Activated T-cell treated with anti-CD3 and anti-CD28 coated beads for 48 hours (primary cell): ENCODE measurements around the gene TMEM101.
A peak's percentile ranks its signal among the peaks of the same experiment; 100 is the strongest.
"Not testable (repeated sequence)": the region's sequence is repeated elsewhere in the genome, so short reads cannot be mapped to it uniquely, and the experiment has no call there.

Experiments
- DNase-seq: peaks from one replicate; pipeline ENCODE4 v3.0.0-alpha.2; 2020; ENCODE audit warnings: low read depth

Gene TMEM101

DNA sequence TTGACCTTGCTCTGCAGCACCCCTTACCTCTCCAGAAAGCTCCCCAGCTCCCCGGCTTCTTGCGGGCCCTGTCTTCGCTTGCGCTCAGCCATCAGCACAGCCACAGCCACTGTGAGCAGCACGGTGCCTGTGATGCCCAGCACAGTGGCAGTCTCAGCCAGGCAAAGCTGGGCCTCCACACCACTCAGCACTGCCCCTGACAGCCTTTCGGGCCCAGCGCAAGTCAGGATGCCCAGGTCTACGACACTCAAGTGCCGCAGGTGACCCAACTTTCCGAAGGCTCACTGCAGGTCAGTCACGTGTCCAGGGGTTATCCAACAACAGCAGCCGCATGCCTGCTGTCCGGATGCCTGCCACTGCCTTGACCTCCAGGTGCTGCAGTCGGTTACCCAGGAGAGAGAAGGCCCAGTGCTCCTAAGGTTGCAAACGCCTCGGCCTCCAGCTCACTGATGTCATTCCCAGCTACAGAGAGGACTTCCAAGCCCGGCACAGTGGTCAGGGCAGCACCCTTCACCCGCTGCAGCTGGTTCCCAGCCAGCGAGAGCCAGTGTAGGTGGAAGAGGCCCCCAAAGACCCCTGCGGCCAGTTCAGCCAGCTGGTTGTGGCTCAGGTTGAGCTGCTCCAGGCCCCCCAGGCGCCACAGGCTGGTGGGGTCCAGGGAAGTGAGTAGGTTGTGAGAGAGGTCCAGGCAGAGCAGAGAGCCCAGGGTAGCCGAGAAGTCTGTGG is 8.9 kb upstream of the TMEM101 start:
- DNase-seq: no peak

DNA sequence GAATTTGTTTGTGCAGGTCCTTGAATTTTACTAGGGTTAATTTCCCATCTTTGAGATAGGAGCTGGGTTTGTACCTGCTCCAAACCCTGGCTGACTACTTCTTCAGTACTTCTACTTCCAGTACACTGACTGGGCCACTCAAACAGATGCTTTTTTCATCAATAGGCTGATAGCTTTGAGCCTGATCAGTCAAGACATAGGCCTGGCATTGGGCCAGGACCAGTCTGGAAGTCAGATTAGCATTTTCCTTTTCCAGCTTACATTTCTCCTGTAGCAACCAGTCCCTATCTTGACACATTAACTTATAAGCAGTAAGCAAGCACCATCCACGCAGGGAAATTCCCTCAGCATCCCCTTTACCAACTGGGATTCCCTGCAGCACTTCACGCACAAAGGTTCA is 7.5 kb upstream of the TMEM101 start:
- DNase-seq: no peak

DNA sequence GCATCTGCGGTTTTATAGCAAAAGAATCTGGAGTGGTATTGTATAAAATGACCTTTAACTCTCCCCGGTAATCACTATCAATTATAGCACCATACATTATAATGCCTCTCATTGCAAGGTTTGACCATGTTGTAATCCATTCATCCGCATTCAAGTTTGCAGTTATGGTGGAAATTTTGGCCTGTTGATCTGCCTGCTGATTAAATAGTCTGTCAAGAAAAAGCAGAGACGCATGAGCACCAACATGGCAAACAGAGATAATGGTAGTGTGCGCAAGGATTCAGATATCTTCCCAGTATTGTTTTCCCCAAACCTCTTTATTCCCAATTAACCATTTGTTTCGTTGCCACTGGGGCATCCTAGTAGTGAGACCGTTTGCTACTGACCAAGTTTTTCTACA is 6.5 kb upstream of the TMEM101 start:
- not testable (repeated sequence) for DNase-seq

DNA sequence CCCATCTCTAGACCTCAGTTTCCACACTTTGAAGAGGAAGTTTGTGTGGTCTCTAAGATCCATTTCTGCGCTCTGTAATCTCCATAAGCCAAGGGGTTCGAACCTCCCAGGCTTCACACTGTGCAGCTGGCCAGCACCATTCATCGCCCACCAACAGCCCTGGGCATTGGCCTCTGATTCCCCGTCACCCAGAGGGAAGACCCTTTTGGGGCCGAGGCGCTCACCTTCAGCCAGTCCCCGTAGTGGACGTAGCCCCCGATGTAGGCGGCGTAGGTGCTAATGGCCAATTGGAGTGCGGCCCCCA is 678 bp downstream of the TMEM101 start:
- no peak for DNase-seq

DNA sequence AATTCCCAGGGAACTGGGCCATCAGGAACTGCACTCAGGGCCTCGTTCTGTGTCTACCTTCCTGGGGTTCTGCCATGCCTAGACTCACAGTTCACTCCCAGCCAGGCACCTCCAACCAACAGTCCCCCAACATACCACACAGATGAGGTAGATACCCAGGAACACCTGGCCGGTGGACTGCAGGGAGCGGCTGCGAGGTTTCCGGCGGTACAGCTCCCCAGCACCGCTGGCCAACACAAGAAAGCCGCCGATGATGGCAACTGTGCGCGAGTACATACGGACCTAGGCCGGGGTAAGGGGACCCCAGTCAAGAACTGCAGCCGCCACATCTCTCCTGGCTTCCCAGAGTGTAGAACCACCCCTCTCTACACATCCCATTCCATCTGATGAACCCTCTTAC is 1.9 kb downstream of the TMEM101 start:
- DNase-seq: no peak

DNA sequence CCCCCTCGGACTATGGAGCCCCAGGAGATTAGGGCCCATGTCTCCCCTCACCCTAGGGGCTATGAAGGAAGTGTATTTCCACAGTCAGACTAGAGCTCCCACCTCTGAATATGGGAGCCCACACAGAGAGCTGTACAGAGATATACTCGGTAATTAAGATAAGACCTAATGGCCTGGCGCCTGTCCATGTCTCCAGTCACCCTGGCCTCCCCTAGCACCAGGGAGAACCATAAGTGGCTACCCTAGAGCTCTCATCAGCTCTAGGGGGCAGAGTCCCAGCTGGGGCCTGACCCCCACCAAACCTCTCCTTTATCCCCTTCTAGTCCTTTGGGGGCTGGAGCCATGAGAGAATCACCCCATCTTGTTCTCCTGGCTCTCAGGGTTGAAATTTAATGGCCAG is 2.4 kb downstream of the TMEM101 start:
- DNase-seq: no peak

DNA sequence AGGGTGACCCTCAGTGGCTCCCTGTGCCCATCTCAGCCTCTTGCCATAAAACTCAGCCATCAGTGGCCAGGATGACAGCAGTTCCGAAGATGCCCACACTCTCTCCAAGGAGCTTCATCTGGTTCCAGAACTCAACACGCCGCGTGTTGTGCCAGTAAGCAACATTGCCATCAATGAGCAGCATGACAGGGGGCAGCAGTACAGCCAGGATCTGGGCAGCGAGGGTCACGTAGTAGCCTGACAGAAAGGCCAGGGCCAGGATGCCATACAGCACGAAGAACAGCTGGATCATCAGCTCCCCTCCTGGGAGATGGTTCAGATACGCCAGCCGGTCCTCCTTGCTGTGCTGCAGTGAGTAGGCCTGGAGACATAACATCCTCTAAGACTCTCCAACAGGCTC is 2.9 kb downstream of the TMEM101 start:
- DNase-seq: no peak

DNA sequence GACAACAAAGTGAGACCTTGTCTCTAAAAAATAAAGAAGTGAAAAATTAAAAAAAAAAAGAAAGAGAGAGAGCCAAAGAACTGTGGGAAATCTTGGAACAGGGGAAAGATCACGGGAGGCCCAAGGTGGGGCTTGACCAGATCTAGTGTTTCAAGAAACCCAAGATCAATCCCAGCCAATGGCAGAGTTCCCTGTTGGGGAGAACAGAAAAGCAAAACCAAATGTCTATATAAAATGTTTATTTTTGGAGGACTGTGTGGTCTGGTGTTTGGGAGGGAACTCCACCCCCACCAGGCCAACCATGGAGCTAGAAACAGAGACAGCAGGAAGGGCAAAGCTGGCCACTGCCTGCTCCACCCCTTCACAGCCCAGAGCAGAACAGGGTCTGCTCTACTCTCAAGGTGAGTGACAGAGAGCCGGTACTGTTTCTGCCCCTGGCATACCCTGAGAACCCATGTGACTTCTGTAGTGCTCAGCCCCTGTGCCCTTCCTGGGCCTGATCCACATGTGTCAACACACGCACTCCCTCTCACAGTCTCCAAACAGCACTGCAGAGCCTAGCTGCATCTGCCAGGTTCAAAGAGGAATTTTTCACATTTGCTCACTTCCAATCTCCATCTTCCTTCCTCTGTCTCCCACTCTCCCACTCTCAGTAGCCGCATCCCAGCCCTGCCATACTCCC is 3.7 kb downstream of the TMEM101 start:
- DNase-seq: no peak

DNA sequence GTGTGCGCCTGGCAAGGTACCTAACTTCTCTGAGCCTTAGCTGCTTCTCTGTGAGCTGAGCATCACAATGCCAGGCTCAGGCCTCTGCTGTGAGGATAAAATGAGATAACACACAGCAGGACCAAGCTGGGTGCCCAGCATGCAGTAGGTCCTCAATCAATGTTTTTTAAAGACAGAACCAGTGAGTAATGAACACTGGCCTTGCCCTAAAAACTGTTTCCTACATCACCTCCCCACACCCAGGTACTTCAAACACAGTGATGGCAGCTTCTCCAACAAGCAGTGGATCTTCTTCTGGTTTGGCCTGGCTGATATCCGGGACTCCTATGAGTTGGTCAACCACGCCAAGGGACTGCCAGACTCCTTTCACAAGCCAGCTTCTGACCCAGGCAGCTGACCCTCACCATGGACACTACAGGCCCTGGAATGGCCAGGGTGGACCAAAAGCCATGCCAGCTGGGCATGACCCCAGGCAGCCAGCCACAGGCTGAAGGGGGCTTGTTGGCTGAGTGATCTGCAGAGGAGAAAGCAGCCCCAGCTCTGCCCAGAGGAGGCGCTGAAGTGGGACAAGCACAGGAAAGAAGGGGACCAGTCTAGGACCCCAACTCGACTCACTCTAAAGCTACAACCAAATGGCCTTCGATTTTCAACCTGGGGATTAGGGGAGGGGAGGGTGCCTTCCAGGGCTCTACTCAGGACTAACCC is 6.4 kb downstream of the TMEM101 start:
- DNase-seq: no peak

DNA sequence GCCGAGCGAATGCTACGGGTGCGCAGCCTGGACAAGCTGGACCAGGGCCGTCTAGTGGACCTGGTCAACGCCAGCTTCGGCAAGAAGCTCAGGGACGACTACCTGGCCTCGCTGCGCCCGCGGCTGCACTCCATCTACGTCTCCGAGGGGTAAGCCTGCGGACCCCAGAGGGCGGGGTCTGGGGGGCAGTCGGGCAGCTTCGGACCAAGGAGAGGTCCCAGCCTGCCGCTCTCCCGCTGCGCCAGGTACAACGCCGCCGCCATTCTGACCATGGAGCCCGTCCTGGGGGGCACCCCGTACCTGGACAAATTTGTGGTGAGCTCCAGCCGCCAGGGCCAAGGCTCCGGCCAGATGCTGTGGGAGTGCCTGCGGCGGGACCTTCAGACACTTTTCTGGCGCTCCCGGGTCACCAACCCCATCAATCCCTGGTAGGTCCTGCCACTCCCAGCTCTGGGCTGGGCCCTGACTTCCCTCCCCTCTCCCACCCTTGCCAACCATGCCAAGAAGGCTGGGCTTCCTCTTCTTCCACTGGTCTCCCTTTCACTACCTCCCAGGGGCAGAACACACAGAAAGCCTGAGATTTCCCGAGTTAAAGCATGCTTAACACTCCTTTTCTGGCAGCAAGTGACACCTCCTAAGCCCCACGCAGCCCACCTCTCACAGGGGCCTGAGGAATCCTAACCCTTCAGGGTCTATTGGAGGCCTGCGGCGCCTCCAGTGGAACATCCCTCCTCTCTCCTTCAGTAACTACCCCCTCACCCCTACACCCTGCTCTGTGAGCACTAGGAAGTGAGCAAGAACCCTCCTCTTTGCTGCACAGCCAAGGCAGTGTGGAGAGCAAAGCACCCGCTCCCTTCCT is 7.2 kb downstream of the TMEM101 start:
- DNase-seq: no peak

DNA sequence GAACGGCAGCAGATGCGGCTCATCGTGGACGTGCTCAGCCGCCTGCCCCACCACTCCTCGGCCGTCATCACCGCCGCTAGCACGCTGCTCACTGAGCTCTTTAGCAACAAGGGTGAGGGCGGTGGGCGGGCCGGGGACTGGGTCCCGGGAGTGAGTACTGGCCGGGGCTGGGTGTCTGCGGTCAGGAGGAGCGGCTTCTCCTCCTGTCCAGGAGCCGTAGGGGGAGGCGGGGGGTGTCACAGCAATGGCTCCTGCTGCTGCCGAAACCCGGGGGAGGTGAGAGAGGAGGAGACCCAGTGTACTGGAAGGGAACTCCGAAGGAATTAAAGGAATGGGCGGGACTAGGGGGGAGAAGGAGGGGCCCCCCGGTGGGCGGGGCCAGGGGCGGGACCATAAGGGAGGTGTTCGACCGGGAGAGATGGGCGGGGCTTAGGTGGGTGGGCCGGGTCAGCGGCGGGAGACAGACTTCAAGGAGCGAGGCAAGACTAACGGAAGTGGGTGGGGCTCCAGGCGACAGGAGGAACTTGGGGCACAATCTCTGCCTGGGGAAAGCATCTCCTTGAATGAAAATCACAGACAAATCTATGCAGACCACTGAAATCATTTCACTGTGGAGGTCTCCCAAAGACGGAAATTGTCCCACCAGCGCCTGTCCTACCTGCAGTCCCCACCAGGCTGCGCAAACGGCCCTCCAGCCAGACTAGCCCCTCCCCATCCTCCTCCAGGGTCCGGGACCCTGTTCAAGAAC is 8.0 kb downstream of the TMEM101 start:
- DNase-seq: peak; percentile 98

DNA sequence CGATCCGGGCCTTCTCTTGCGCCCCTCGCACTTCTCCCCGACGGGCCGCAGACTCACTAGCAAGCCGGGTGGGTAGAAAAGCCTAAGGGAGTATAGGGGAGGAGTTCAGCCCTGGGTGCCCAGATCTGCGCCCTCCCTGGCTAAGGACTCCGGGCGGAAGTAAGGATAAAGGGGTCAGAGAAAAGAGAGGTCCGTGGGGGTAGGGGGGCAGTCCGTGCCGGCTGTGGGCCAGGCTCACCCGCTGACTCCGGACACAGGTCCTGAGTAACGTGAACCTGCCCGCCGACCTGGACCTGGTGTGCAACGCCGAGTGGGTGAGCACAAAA is 8.5 kb downstream of the TMEM101 start:
- DNase-seq: no peak

DNA sequence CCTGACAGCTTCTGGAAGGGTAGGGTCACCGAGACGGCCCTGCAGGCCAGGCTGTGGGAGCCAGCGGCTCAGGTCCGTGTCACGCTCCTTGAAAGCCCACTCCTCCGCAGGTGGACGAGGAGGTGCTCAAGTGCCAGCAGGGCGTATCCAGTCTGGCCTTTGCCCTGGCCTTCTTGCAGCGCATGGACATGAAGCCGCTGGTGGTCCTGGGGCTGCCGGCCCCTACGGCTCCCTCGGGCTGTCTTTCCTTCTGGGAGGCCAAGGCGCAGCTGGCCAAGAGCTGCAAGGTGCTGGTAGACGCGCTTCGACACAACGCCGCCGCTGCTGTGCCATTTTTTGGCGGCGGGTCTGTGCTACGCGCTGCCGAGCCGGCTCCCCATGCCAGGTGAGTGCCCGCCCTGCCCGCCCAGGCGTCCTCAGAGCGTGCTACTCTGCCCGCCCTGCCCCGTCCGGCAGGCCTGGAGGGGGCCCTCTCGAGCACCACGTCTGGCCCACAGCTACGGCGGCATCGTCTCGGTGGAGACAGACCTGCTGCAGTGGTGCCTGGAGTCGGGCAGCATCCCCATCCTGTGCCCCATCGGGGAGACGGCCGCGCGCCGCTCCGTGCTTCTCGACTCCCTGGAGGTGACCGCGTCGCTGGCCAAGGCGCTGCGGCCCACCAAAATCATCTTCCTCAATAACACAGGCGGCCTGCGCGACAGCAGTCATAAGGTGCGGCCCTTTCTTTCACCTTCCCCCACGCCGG is 9.1 kb downstream of the TMEM101 start:
- DNase-seq: peak; percentile 41

DNA sequence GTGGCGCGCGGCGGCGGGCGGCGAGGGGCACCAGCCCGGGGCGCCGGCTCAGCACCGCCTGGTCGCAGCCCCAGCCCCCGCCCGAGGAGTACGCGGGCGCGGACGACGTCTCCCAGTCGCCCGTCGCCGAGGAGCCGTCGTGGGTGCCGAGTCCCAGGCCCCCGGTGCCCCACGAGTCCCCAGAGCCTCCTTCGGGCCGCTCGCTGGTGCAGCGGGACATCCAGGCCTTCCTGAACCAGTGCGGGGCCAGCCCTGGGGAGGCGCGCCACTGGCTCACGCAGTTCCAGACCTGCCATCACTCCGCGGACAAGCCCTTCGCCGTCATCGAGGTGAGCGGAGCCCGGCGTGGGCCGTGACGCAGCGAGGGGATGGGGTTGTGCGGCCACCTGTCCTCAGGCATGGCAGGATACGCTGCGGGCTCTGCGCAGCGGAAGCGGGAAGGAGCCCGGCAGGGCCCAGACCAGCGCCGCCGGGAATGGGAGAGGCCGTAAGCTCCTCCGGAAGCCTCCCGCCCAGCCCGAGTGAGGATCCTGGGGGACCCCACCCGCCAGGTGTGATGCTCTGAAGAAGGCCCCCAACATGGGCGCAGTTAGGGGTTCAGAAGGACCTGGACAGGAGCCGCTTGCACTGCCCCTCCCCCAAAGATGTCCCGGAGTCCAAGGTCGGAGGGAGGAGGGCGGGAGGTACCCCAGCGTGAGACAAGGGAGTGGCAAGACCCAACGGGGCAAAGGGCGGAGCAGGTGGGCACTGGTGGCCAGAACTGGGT is 9.8 kb downstream of the TMEM101 start:
- DNase-seq: no peak

DNA sequence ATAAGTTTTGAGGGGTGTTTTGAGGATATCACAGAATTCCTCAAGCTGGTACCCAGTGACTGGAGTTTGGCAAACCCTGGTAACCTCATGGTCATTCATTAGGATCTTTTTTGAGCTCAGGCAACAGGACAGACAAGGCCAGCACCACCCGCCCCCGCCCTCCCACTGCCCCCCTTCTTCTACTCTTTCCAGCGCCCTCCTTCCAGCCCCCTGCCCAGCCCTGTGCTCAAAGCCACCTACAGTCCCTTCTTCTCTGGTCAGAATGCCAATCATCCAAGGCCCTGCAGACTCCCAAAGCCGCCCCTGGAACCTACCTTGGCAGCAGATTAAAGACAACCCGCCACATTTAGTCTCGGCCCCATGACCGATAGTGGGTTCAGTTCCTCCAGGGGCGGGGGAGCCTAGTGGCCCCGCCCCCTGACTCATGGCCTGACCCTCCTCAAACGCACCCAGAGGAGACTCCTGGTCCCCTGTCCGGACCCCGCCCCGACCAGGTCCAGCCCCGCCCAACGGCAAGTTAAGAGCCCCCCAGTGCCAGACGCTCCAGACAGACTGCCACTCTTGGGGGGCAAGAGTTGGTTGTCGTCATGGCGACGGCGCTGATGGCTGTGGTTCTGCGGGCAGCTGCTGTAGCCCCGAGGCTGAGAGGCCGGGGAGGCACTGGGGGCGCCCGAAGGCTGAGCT is 10.5 kb downstream of the TMEM101 start, which contains the start of gene NAGS:
Gene NAGS (plus strand): TSS at position 546 of the 684 bp plus-strand sequence. CDS start 42 bp downstream, at position 588.
- DNase-seq: no peak

DNA sequence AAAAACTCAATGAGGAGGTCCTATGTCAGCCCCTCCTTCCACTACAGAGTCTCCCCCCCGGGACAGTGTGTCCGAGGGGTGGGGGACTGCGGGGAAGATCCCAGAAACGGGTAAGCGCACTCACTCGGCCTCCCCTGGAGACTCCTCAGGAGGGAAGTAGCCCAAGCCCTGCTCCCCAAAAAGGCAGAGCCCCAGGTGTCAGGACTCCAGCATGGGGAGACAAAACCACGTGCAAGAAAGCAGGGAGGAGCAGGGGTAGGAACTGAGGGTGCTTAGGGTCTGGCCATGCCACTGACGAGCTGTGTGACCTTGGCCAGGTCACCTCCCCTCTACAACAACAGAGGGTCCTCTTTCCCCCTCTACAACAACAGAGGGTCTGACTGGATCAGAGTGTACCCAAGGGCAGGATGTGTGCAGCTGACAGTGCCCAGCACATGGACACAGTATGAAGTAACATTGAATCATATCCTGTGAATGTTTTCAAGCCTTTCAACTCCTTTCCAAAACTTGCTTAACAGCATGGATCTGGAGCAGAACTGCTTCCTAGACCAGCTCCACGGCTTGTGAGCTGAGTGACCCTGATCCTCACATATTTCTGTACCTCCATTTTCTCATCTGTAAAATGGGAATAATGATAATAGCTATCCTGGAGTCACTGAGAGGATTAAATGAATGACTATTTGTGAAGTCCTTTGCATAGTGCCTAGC is 12.5 kb downstream of the TMEM101 start:
- DNase-seq: no peak

DNA sequence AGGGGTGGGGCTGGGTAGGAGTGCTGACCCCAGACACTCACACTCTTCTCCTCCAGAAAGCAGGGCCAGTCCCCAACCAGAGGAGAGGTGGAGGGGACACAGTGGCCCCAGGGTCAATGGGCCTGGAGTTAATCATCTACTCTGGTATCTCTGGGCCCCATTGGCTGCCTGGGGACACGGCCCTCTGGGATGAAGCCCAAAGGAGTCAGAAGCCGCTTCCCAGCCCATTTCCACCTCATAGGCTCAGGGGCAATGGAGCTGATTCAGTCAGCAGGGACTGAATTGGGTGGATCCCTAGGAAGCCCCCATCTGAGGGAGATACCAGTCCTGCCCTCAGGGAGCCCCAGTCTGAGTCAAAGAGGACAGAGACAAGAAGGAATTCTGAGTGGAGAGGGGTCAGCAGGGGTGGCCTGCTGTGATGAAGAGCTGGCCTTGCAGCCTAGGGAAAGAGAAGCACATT is 13.3 kb downstream of the TMEM101 start:
- DNase-seq: no peak

DNA sequence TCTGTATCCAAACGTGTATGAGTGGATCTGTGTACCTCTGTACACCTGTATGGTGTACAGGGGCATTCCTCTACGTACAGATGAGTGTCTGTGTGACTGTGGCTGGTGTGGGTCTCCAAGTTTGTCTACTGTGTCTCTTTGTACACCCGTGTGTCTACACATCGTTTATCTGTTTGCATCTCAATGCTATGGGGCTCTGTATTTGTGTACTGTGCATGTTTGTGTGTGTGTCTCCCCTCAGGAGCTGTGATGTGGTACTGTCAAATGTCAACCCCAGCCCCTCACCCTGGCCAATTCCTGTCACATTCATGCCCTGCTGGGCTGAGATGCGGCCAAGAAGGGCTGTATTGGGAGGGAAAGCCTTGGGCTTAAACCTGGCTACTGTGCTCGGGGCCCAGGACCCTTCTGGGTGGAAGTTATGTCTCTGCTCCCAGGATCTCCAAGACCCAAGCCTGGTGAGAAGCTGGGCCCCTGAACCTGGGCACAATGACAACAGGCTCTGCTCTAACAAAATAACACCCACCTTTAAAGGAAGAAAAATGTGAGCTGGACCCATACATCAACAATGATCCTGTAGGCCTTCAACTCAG is 13.8 kb downstream of the TMEM101 start:
- no peak for DNase-seq
